ENCODE data around the gene PALMD. TPM values are rescaled to one million over a fixed set of nuclear protein-coding genes. Genes with fewer than 3 reads are reported as not detected.
A peak's percentile ranks its signal among the peaks of the same experiment; 100 is the strongest.

The PALMD gene
- total RNA-seq, 4 donors from 2014 or later = 27.1 to 39.2 (median 31.3) TPM

DNA sequence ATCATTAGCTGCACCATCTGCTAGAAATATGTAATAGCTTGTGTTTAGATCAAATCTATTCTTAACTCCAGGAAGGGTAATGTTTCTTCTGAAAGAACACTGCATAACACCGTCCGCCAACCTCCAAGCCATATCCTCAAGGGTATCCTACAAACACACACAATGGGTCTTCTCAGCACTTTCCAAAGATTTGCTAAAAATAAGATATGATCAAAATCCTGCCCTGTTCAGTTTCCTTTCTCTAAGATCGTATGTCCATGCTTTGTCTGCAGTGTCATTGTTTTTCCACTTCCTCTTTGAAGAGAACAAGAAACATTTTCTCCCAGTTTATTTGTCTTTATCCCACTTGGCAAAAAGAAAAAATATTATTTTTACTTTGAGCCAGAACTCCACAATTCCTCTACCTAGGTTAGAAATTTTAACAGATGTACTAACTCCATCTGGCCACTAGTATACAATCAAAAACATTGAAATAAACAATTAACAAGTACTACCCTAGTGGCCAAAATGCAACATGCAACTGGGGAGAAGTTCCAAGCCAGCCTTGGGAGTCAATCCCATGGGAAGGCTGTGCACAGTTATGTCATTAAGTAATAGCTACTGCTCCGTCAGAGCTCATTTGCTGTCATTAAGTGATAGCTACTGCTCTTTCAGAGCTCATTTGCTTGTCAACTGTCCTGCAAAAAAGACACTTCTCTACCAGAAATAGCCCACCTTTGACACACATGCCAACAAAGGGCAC, 82.8 kb downstream of the PALMD start:
- Histone ChIP-seq H3K27me3 (no peaks in the 10 kb centered on the region), H3K27ac (peak overlapping the region in 2 of 4 donors; percentile 37 to 52), H3K9me3 (no peaks in the 10 kb centered on the region), H3K36me3 (peaks cover 0 to 65% (median 0%) of the 10 kb centered on the region in 3 donors), H3K4me3 (no peak overlapping the region), H3K4me1 (no peaks in the 10 kb centered on the region)
- 67 to 80% methylated on average over 4 of the region's 4 CpGs for WGBS, 2 donors
- DNase-seq = no peak
- intact Hi-C loops (cut with DNase I) = no loop called here
- TF ChIP-seq POLR2A (IDR thresholded peaks at IDR 0.05) = no peak
- TF ChIP-seq, protein P1, sequence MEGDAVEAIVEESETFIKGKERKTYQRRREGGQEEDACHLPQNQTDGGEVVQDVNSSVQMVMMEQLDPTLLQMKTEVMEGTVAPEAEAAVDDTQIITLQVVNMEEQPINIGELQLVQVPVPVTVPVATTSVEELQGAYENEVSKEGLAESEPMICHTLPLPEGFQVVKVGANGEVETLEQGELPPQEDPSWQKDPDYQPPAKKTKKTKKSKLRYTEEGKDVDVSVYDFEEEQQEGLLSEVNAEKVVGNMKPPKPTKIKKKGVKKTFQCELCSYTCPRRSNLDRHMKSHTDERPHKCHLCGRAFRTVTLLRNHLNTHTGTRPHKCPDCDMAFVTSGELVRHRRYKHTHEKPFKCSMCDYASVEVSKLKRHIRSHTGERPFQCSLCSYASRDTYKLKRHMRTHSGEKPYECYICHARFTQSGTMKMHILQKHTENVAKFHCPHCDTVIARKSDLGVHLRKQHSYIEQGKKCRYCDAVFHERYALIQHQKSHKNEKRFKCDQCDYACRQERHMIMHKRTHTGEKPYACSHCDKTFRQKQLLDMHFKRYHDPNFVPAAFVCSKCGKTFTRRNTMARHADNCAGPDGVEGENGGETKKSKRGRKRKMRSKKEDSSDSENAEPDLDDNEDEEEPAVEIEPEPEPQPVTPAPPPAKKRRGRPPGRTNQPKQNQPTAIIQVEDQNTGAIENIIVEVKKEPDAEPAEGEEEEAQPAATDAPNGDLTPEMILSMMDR (IDR thresholded peaks at IDR 0.05) = peak in 4 of 6 experiments; percentile 34 to 70 (median 54)

GRCh38 chr1:99731384-99731783, 85.5 kb downstream of the PALMD start:
- no peaks in the 10 kb centered on the region for H3K4me1 ChIP-seq
- WGBS, 2 donors = 76 to 97% methylated on average over 1 of the region's 1 CpG
- no peak overlapping the region for H3K27ac ChIP-seq
- no peak for TF ChIP-seq POLR2A (IDR thresholded peaks at IDR 0.05)
- TF ChIP-seq, protein P1 (IDR thresholded peaks at IDR 0.05) = no peak
- no peak overlapping the region for H3K4me3 ChIP-seq
- intact Hi-C loops (cut with DNase I) = no loop called here
- no peak for DNase-seq
- H3K27me3 ChIP-seq = no peaks in the 10 kb centered on the region
- no peaks in the 10 kb centered on the region for H3K9me3 ChIP-seq
- H3K36me3 ChIP-seq = peaks cover 0 to 57% (median 0%) of the 10 kb centered on the region in 3 donors

GRCh38 chr1:99735852-99736251, 89.9 kb downstream of the PALMD start:
- 91 to 93% methylated on average over 2 of the region's 2 CpGs for WGBS, 2 donors
- TF ChIP-seq, protein P1 (IDR thresholded peaks at IDR 0.05) = no peak
- TF ChIP-seq POLR2A (IDR thresholded peaks at IDR 0.05) = no peak
- no peak for DNase-seq
- Histone ChIP-seq H3K9me3 (no peaks in the 10 kb centered on the region), H3K36me3 (peaks cover 0 to 72% (median 7%) of the 10 kb centered on the region in 3 donors), H3K27me3 (no peaks in the 10 kb centered on the region), H3K27ac (no peak overlapping the region), H3K4me3 (no peak overlapping the region), H3K4me1 (peaks cover 0 to 2% (median 0%) of the 10 kb centered on the region in 3 donors)
- intact Hi-C loops (cut with DNase I) = no loop called here

- H3K27me3 ChIP-seq = no peaks in the 10 kb centered on the region
- no peaks in the 10 kb centered on the region for H3K9me3 ChIP-seq
- H3K36me3 ChIP-seq = peaks cover 0 to 83% (median 7%) of the 10 kb centered on the region in 3 donors
- intact Hi-C loops (cut with DNase I) = no loop called here
- TF ChIP-seq, protein P1 (IDR thresholded peaks at IDR 0.05) = peak in 3 of 6 experiments; percentile 10 to 35 (median 18)
- no peak for TF ChIP-seq POLR2A (IDR thresholded peaks at IDR 0.05)
- DNase-seq = no peak
- H3K27ac ChIP-seq = no peak overlapping the region
- 41 to 56% methylated on average over 4 of the region's 4 CpGs for WGBS, 2 donors
- H3K4me3 ChIP-seq = no peak overlapping the region
- H3K4me1 ChIP-seq = peaks cover 0 to 8% (median 0%) of the 10 kb centered on the region in 3 donors
These were observed 91.1 kb downstream of the PALMD start for GRCh38 chr1:99737016-99737415.

DNA sequence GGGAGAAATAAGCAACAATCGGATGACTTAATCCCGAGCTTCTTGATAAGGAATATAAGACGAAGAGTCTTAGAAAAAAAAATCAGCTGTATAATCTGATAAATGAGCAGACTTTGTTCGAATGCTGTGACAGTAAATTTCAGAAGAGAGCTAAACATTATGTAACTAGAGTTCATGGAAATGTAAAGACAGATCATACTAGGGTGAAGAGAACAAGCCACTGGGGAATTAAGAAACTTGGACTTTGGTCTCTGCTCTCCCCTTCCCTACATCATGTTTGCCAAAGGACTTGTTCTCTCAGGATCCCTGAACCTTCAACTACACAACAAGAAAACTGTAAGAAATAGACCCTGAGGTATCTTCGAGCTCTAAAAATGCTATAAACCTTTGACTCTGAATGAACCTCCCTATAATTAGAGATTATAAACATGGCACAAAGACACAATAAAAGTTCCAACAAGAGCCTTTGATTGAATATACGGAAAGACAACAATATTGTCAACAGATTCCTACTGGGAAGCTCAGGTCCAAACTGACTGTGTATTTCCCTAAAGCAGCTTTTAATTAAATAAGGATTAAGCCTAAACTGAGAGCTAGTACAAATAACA, 93.0 kb downstream of the PALMD start:
- no peak overlapping the region for H3K4me3 ChIP-seq
- peaks cover 0 to 88% (median 7%) of the 10 kb centered on the region in 3 donors for H3K36me3 ChIP-seq
- H3K27ac ChIP-seq = no peak overlapping the region
- H3K27me3 ChIP-seq = no peaks in the 10 kb centered on the region
- WGBS, 2 donors = 83 to 84% methylated on average over 6 of the region's 6 CpGs
- H3K9me3 ChIP-seq = no peaks in the 10 kb centered on the region
- DNase-seq = no peak
- peaks cover 0 to 8% (median 0%) of the 10 kb centered on the region in 3 donors for H3K4me1 ChIP-seq
- intact Hi-C loops (cut with DNase I) = no loop called here
- no peak for TF ChIP-seq POLR2A (IDR thresholded peaks at IDR 0.05)
- TF ChIP-seq, protein P1 (IDR thresholded peaks at IDR 0.05) = no peak
